ENCODE measurements around the gene BTNL9.

DNA sequence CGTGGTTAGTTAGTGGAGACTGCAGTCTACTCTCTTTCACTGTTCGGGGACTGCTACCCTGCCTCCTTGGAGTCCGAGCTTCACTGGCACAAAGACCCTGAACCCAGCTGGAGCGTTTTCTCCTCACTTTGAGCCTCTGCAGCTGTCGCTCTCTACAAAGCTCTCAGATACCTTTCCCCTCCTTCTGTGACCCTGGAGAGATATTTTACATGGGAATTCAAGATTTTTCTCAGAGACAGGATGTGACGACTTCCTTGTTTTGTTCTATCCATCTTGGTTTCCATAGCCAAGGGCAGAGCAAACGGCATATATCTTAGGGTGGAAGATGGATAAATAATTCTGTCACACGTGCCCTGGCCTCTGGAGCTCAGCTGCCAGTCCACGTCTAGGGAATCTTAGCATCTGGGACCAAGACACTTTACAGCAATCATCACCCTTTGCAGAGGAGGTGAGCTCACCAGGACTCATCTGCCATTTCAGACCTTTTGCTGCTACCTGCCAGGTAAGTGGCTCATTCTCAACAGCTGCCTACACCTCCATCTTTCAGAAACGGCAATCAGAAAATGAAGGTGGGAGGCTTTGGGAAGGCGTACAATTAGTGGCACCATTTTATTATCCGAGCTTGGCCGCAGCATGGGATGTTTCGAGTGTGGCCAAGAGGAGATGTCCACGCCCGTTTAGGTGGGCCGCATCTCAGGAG lies at the start of gene BTNL9:
- TF ChIP-seq, protein P1, sequence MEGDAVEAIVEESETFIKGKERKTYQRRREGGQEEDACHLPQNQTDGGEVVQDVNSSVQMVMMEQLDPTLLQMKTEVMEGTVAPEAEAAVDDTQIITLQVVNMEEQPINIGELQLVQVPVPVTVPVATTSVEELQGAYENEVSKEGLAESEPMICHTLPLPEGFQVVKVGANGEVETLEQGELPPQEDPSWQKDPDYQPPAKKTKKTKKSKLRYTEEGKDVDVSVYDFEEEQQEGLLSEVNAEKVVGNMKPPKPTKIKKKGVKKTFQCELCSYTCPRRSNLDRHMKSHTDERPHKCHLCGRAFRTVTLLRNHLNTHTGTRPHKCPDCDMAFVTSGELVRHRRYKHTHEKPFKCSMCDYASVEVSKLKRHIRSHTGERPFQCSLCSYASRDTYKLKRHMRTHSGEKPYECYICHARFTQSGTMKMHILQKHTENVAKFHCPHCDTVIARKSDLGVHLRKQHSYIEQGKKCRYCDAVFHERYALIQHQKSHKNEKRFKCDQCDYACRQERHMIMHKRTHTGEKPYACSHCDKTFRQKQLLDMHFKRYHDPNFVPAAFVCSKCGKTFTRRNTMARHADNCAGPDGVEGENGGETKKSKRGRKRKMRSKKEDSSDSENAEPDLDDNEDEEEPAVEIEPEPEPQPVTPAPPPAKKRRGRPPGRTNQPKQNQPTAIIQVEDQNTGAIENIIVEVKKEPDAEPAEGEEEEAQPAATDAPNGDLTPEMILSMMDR (IDR thresholded peaks at IDR 0.05): no peak
- TF ChIP-seq POLR2A (IDR thresholded peaks at IDR 0.05): no peak
- no peak for TF ChIP-seq EP300 (IDR thresholded peaks at IDR 0.05)
